GM21367 (cell line): ENCODE measurements around the gene TSPAN32.

ENCODE experiments used
- ATAC-seq: cut with Tn5 transposase; IDR thresholded peaks from one replicate; pipeline ENCODE4 v1.9.1; 2021; ENCODE audit not compliant: unreplicated experiment

Gene TSPAN32

DNA sequence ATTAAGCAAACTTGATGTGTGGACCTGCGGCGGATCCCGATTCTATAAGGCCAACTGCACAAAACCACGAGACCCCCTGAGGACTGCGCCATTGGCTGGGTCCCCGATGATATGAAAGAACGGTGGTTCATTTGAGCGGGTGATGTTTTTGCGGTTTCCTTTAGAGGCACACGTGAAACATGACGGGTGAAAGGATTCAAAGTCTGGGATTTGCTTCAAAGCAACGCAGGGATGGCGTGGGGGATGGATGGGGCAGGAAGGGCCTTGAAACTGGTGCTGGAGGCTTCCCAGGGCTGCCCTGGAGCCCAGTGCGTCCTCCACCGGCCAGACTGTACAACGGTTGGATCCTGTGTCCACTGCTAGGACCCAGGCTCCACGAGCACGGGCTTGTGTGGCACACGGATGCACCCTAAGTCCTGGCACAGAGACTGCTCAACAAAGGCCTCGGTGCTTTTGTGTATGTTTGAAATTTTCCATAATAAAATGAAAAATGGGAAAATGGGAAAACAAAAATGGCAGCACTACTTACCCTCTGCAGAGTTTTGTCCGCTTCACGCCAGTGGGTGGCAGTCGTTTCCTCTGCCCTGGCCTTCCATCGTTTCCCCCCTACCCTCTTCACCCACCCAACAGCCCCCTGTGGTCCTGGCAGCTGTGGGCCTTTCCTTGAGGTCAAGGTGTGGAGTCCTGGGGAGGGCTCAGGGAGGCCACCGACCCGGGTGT lies 35.1 kb upstream of the TSPAN32 start:
- ATAC-seq, result no peak

DNA sequence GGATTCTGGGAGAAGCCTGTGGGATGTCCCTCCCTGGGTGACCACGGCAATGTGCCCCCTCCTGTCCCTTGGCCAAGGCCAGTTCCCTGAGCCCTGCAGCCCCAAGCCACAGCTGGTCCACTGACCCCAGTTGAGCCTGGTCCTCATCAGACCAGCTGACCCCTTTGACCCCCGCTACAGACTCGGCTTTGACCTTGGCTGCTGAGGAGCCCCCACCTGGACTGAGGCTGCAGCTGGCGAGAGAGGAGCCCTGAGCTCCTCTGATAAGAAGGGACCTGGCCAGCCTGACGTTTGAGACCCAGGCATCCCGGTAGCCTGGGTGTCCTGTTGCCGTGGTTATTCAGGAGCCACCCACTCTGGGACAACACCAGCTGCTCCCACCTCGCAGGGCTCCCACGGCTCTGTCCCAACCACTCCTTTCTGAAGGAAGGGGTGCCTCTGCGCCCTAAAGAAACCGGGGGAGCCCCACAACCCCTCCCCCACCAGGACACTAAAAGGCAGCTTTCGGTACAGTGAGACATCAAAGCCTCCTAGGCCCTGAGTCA lies 34.4 kb upstream of the TSPAN32 start:
- ATAC-seq, result no peak

- no peak for ATAC-seq
These were observed 33.7 kb upstream of the TSPAN32 start for GRCh38 chr11:2267851-2268728.

- no peak for ATAC-seq
These were observed 32.8 kb upstream of the TSPAN32 start for GRCh38 chr11:2268729-2269600.

GRCh38 chr11:2269601-2270321 lies 32.1 kb upstream of the TSPAN32 start:
- no peak for ATAC-seq

DNA sequence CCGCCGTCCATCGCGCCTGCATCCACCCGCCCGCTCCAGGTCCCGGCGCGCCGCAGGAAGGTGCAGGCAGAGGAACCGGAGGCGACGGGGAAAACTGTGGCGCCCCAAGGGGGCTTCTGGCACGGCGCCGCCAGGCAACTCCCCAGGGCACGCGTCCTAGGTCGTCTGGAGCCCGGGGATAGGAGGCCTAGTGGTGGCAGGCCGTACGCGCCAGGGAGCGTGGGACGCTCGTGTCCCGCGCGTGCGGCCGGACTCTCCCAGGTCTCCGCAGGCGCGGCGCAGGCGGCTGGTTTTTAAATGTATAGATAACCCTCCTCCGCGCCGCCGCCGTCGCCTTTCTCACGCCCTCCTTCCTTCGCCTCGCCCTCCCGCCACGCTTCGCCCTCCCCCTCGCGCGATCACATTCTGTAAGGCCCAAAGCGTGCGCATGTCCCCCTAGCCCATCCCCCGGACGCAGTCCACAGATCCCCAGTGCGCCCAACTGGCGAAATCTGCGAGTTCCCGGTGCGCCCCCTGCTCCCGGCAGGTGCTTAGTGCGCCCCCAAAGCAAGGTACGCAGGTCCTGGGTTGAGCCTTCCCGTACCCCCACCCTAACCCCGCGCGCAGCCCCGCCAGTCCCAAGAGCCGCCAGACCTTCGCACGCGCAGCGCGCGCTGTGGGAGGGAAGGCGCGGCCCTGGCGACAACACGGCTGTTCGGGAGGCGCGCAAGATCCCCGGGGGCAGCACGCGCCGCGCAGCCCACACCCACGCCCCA lies 31.3 kb upstream of the TSPAN32 start, which contains the start of gene ASCL2:
ASCL2 (minus strand) TSS at position 267 of the 755 bp plus-strand sequence; CDS start at position 11, 256 bp downstream.
- ATAC-seq, result no peak

DNA sequence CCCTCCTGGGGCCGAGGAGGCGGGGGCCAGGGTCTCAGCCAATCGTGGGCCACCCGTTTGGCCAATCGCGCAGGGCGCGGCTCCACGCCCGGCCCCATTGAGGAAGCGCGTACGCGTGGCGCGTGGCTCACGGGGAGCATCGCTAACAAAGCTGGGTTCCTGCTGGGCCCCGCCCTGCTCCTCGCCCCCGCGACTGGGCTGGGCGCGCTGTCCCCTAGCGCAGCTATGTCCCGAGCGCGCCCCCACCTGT lies 30.8 kb upstream of the TSPAN32 start:
- ATAC-seq, result no peak

- no peak for ATAC-seq
These were observed 30.2 kb upstream of the TSPAN32 start for GRCh38 chr11:2271327-2272227.

DNA sequence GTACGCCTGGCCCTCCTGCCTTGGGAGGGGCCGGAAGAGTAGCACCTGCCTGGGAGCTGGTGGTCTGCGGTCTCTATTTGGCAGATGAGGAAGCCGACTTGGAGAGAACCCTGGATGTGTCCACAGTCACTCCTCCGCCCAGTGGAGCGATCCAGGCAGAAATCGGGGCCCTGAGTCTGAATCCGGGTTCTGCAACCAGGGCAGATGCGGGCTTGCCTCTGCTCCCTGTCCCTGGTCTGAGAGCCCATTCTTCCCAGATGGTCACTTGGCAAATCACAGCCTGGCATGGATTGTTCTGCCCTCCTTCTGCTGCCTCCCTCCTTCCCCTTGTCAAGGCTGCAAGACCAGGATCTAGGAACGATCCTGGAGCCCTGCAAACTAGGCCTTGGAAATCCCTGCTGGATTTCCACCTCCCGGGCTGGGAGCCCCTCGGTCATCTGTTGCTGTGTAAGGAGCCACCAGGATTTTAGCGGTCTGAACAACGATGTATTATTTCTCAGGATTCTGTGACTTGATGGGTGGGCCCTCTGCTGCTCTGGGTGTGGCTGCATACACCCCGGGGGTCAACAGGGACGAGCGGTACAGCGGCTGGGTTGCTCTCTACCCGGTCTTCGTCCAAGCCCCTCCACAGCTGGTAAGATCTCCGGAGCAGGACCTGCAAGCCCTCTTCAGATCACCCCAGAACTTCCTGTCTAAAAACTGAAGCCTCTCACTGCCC lies 29.4 kb upstream of the TSPAN32 start:
- no peak for ATAC-seq

- ATAC-seq, result no peak
These were observed 28.9 kb upstream of the TSPAN32 start for GRCh38 chr11:2272946-2273280.

GRCh38 chr11:2273311-2273710 lies 28.5 kb upstream of the TSPAN32 start:
- ATAC-seq, result no peak

- no peak for ATAC-seq
These were observed 28.0 kb upstream of the TSPAN32 start for GRCh38 chr11:2273771-2274170.

GRCh38 chr11:2275334-2276279 lies 26.2 kb upstream of the TSPAN32 start:
- no peak for ATAC-seq

GRCh38 chr11:2276280-2277007 lies 25.4 kb upstream of the TSPAN32 start:
- ATAC-seq, result no peak

GRCh38 chr11:2277008-2277346 lies 24.8 kb upstream of the TSPAN32 start:
- no peak for ATAC-seq

- ATAC-seq, result no peak
These were observed 23.8 kb upstream of the TSPAN32 start for GRCh38 chr11:2277933-2278523.
